ENCODE data around the gene LAMA3.

LAMA3 gene

GRCh38 chr18:24003288-24003687, 314.0 kb downstream of the LAMA3 start:
- WGBS, 2 donors (ENCODE audit: extremely low coverage in 2 of 2, insufficient read length in 2 of 2, insufficient replicate concordance in 1 of 2): no CpG with 5 or more reads among the region's 3 CpGs
- H3K27ac ChIP-seq (replicated peaks; ENCODE audit: low read length): no peak overlapping the region

GRCh38 chr18:24003903-24004640, 314.8 kb downstream of the LAMA3 start:
- no CpG with 5 or more reads among the region's 2 CpGs for WGBS, 2 donors (ENCODE audit: extremely low coverage in 2 of 2, insufficient read length in 2 of 2, insufficient replicate concordance in 1 of 2)

More at GRCh38 chr18:24003288-24003687, 314.0 kb downstream of the LAMA3 start:
- Histone ChIP-seq H3K27me3 (ENCODE audit: control insufficient read depth in 3 of 3, insufficient read depth in 3 of 3, low read depth in 1 of 3, low read length in 3 of 3) (peaks cover 0 to 32% (median 0%) of the 10 kb centered on the region in 3 experiments), H4K91ac (ENCODE audit: low read depth, low read length, poor library complexity) (no peak overlapping the region), H3K4me1 (ENCODE audit: control insufficient read depth in 2 of 2, insufficient read depth in 1 of 2, low read depth in 1 of 2, low read length in 2 of 2) (no peaks in the 10 kb centered on the region), H2AFZ (ENCODE audit: low read length) (no peak overlapping the region), H3K4ac (ENCODE audit: low read length) (no peak overlapping the region), H2AK5ac (ENCODE audit: low read depth, low read length) (no peak overlapping the region), H3K18ac (ENCODE audit: low read length) (no peak overlapping the region), H2BK15ac (ENCODE audit: low read length) (no peak overlapping the region), H3K9ac (ENCODE audit: low read depth, low read length, poor library complexity) (no peak overlapping the region), H2BK12ac (ENCODE audit: low read length) (no peak overlapping the region), H2BK5ac (ENCODE audit: low read length) (no peak overlapping the region), H3K79me1 (ENCODE audit: low read depth, low read length) (no peaks in the 10 kb centered on the region), H3K14ac (ENCODE audit: low read length) (no peak overlapping the region), H3K4me3 (ENCODE audit: low read length in 2 of 2) (no peak overlapping the region), H3K4me2 (ENCODE audit: insufficient read depth, low read length, poor library complexity, severe bottlenecking) (no peak overlapping the region), H4K8ac (ENCODE audit: low read depth, low read length) (no peak overlapping the region), H2BK120ac (ENCODE audit: low read depth, low read length) (no peak overlapping the region), H3K23ac (ENCODE audit: low read depth, low read length, poor library complexity) (no peak overlapping the region), H3K36me3 (replicated peaks in 1 of 2; ENCODE audit: control insufficient read depth in 2 of 2, insufficient read depth in 2 of 2, low read length in 2 of 2) (no peaks in the 10 kb centered on the region), H3K9me3 (replicated peaks in 1 of 2; ENCODE audit: control insufficient read depth in 2 of 2, insufficient read depth in 1 of 2, low read depth in 1 of 2, low read length in 2 of 2) (no peaks in the 10 kb centered on the region)
- no peak for DNase-seq (ENCODE audit: low spot score)

More at GRCh38 chr18:24003903-24004640, 314.8 kb downstream of the LAMA3 start:
- Histone ChIP-seq H3K36me3 (replicated peaks in 1 of 2; ENCODE audit: control insufficient read depth in 2 of 2, insufficient read depth in 2 of 2, low read length in 2 of 2) (no peaks in the 10 kb centered on the region), H3K79me1 (ENCODE audit: low read depth, low read length) (no peaks in the 10 kb centered on the region), H3K9me3 (replicated peaks in 1 of 2; ENCODE audit: control insufficient read depth in 2 of 2, insufficient read depth in 1 of 2, low read depth in 1 of 2, low read length in 2 of 2) (no peaks in the 10 kb centered on the region), H2AFZ (ENCODE audit: low read length) (no peak overlapping the region), H2BK15ac (ENCODE audit: low read length) (no peak overlapping the region), H3K4me3 (ENCODE audit: low read length in 2 of 2) (no peak overlapping the region), H3K4me2 (ENCODE audit: insufficient read depth, low read length, poor library complexity, severe bottlenecking) (no peak overlapping the region), H2AK5ac (ENCODE audit: low read depth, low read length) (no peak overlapping the region), H3K27me3 (ENCODE audit: control insufficient read depth in 3 of 3, insufficient read depth in 3 of 3, low read depth in 1 of 3, low read length in 3 of 3) (peaks cover 0 to 33% (median 0%) of the 10 kb centered on the region in 3 experiments), H3K4me1 (ENCODE audit: control insufficient read depth in 2 of 2, insufficient read depth in 1 of 2, low read depth in 1 of 2, low read length in 2 of 2) (no peaks in the 10 kb centered on the region), H2BK12ac (ENCODE audit: low read length) (no peak overlapping the region), H3K18ac (ENCODE audit: low read length) (no peak overlapping the region), H2BK120ac (ENCODE audit: low read depth, low read length) (no peak overlapping the region), H4K8ac (ENCODE audit: low read depth, low read length) (no peak overlapping the region), H4K91ac (ENCODE audit: low read depth, low read length, poor library complexity) (no peak overlapping the region), H3K9ac (ENCODE audit: low read depth, low read length, poor library complexity) (no peak overlapping the region), H3K14ac (ENCODE audit: low read length) (no peak overlapping the region), H3K4ac (ENCODE audit: low read length) (no peak overlapping the region), H2BK5ac (ENCODE audit: low read length) (no peak overlapping the region), H3K23ac (ENCODE audit: low read depth, low read length, poor library complexity) (no peak overlapping the region), H3K27ac (replicated peaks; ENCODE audit: low read length) (no peak overlapping the region)
- no peak for DNase-seq (ENCODE audit: low spot score)

Measured in neuronal stem cell (in vitro differentiated cells).